ENCODE results near the gene BACH2. TPM values are rescaled to one million over a fixed set of nuclear protein-coding genes. Genes with fewer than 3 reads are reported as not detected.

BACH2 gene
- total and polyA plus RNA-seq, 2 experiments from 2014 or later = 1.6 to 5.7 TPM

DNA sequence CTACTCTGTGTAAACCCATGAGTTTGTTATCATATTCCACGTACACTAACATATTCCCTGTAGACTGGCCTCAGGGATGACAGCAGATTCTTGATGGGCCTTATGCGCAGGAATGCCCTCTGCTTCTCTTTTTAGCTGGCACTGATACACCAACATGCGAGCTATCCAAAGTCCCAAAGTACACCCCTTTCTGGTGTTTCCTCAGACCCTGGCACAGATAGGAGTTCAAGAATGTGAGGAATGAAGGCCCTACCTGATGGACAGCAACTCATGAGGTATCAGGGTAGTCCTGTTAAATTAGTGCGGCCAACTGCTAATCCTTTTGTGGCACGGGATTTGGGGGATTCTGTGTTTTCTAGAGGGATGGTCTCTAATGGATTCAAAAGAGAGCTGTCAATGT lies 93.0 kb downstream of the BACH2 start:
- H3K4me2 ChIP-seq = no peak overlapping the region
- no peak for TF ChIP-seq STAT1 (IDR thresholded peaks at IDR 0.05; ENCODE audit: unreplicated experiment)
- TF ChIP-seq NANOG (IDR thresholded peaks at IDR 0.05; ENCODE audit: borderline replicate concordance) = no peak
- TF ChIP-seq ZNF114 (CRISPR knock-in tag; IDR thresholded peaks at IDR 0.05) = no peak
- TF ChIP-seq, protein P1, sequence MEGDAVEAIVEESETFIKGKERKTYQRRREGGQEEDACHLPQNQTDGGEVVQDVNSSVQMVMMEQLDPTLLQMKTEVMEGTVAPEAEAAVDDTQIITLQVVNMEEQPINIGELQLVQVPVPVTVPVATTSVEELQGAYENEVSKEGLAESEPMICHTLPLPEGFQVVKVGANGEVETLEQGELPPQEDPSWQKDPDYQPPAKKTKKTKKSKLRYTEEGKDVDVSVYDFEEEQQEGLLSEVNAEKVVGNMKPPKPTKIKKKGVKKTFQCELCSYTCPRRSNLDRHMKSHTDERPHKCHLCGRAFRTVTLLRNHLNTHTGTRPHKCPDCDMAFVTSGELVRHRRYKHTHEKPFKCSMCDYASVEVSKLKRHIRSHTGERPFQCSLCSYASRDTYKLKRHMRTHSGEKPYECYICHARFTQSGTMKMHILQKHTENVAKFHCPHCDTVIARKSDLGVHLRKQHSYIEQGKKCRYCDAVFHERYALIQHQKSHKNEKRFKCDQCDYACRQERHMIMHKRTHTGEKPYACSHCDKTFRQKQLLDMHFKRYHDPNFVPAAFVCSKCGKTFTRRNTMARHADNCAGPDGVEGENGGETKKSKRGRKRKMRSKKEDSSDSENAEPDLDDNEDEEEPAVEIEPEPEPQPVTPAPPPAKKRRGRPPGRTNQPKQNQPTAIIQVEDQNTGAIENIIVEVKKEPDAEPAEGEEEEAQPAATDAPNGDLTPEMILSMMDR (conservative IDR thresholded peaks at IDR 0.05; ENCODE audit: low read depth in 2 of 2) = no peak
- TF ChIP-seq JUNB (IDR thresholded peaks at IDR 0.05; ENCODE audit: unreplicated experiment) = no peak
- peaks cover 3% of the 10 kb centered on the region; the same call in 2 of the 3 replicates for H3K36me3 Mint-ChIP-seq (ENCODE audit: low read depth)
- no peaks in the 10 kb centered on the region for H3K27me3 ChIP-seq (ENCODE audit: insufficient read depth)
- no peaks in the 10 kb centered on the region for H3K4me1 Mint-ChIP-seq
- no peaks in the 10 kb centered on the region for H3K27me3 Mint-ChIP-seq (ENCODE audit: insufficient read depth, low read depth, poor library complexity)
- H3F3A ChIP-seq (replicated peaks; ENCODE audit: low read depth) = no peaks in the 10 kb centered on the region
- H4K20me1 ChIP-seq (replicated peaks; ENCODE audit: insufficient read depth) = no peaks in the 10 kb centered on the region
- H3K9me3 Mint-ChIP-seq = peaks cover 5% of the 10 kb centered on the region
- H3K4me3 Mint-ChIP-seq = no peak overlapping the region
- no peak overlapping the region for H2AFZ ChIP-seq
- DNase-seq (ENCODE audit: low spot score) (no peak), ATAC-seq (no peak)
- H3K36me3 ChIP-seq (ENCODE audit: insufficient read depth) = no peaks in the 10 kb centered on the region
- H3K79me2 ChIP-seq (replicated peaks; ENCODE audit: insufficient read depth) = no peaks in the 10 kb centered on the region
- H3K27ac Mint-ChIP-seq = no peak overlapping the region
- H3K27ac ChIP-seq (ENCODE audit: low read depth) = no peak overlapping the region
- H3K4me3 ChIP-seq = no peak overlapping the region
- H3K4me1 ChIP-seq (ENCODE audit: insufficient read depth) = no peaks in the 10 kb centered on the region
- no peaks in the 10 kb centered on the region; the same call in 1 of the 2 replicates for H3K9me2 ChIP-seq (ENCODE audit: insufficient read depth)

DNA sequence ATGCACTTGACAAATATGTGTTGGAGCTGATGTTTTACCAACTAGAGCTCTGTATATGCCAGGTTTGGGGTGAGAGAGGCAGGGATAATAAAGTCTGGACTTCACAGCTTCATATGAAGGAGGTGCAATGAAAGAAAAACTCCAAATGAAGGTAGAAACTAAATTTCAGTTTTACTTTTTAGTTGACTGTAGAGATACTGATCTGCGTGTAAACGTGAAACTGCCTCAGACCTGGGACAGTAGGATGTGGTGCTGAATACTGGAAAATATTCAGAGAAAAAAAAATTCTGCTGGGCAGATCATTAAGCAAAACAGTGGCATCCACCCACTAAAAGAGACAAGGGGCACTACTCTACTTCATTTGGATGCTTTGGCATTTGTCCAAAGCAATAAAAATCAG lies 94.5 kb downstream of the BACH2 start:
- Mint-ChIP-seq H3K9me3 (peaks cover 20% of the 10 kb centered on the region), H3K27ac (no peak overlapping the region), H3K36me3 (ENCODE audit: low read depth) (peaks cover 18% of the 10 kb centered on the region), H3K4me1 (no peaks in the 10 kb centered on the region), H3K4me3 (no peak overlapping the region), H3K27me3 (ENCODE audit: insufficient read depth, low read depth, poor library complexity) (no peaks in the 10 kb centered on the region)
- H3K9me2 ChIP-seq (ENCODE audit: insufficient read depth) = no peaks in the 10 kb centered on the region; the same call in 1 of the 2 replicates
- no peaks in the 10 kb centered on the region for H3K79me2 ChIP-seq (replicated peaks; ENCODE audit: insufficient read depth)
- H4K20me1 ChIP-seq (replicated peaks; ENCODE audit: insufficient read depth) = no peaks in the 10 kb centered on the region
- DNase-seq (ENCODE audit: low spot score) (no peak), ATAC-seq (no peak)
- H3K27ac ChIP-seq (ENCODE audit: low read depth) = no peak overlapping the region
- no peak overlapping the region for H3K4me2 ChIP-seq
- no peaks in the 10 kb centered on the region for H3K36me3 ChIP-seq (ENCODE audit: insufficient read depth)
- H3F3A ChIP-seq (replicated peaks; ENCODE audit: low read depth) = no peaks in the 10 kb centered on the region
- no peaks in the 10 kb centered on the region for H3K4me1 ChIP-seq (ENCODE audit: insufficient read depth)
- no peak overlapping the region for H3K4me3 ChIP-seq
- no peaks in the 10 kb centered on the region for H3K27me3 ChIP-seq (ENCODE audit: insufficient read depth)
- H2AFZ ChIP-seq = no peak overlapping the region
- TF ChIP-seq, protein P2, sequence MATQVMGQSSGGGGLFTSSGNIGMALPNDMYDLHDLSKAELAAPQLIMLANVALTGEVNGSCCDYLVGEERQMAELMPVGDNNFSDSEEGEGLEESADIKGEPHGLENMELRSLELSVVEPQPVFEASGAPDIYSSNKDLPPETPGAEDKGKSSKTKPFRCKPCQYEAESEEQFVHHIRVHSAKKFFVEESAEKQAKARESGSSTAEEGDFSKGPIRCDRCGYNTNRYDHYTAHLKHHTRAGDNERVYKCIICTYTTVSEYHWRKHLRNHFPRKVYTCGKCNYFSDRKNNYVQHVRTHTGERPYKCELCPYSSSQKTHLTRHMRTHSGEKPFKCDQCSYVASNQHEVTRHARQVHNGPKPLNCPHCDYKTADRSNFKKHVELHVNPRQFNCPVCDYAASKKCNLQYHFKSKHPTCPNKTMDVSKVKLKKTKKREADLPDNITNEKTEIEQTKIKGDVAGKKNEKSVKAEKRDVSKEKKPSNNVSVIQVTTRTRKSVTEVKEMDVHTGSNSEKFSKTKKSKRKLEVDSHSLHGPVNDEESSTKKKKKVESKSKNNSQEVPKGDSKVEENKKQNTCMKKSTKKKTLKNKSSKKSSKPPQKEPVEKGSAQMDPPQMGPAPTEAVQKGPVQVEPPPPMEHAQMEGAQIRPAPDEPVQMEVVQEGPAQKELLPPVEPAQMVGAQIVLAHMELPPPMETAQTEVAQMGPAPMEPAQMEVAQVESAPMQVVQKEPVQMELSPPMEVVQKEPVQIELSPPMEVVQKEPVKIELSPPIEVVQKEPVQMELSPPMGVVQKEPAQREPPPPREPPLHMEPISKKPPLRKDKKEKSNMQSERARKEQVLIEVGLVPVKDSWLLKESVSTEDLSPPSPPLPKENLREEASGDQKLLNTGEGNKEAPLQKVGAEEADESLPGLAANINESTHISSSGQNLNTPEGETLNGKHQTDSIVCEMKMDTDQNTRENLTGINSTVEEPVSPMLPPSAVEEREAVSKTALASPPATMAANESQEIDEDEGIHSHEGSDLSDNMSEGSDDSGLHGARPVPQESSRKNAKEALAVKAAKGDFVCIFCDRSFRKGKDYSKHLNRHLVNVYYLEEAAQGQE (IDR thresholded peaks at IDR 0.05; ENCODE audit: unreplicated experiment) = no peak
- TF ChIP-seq ZNF114 (CRISPR knock-in tag; IDR thresholded peaks at IDR 0.05) = no peak
- TF ChIP-seq, protein P3, sequence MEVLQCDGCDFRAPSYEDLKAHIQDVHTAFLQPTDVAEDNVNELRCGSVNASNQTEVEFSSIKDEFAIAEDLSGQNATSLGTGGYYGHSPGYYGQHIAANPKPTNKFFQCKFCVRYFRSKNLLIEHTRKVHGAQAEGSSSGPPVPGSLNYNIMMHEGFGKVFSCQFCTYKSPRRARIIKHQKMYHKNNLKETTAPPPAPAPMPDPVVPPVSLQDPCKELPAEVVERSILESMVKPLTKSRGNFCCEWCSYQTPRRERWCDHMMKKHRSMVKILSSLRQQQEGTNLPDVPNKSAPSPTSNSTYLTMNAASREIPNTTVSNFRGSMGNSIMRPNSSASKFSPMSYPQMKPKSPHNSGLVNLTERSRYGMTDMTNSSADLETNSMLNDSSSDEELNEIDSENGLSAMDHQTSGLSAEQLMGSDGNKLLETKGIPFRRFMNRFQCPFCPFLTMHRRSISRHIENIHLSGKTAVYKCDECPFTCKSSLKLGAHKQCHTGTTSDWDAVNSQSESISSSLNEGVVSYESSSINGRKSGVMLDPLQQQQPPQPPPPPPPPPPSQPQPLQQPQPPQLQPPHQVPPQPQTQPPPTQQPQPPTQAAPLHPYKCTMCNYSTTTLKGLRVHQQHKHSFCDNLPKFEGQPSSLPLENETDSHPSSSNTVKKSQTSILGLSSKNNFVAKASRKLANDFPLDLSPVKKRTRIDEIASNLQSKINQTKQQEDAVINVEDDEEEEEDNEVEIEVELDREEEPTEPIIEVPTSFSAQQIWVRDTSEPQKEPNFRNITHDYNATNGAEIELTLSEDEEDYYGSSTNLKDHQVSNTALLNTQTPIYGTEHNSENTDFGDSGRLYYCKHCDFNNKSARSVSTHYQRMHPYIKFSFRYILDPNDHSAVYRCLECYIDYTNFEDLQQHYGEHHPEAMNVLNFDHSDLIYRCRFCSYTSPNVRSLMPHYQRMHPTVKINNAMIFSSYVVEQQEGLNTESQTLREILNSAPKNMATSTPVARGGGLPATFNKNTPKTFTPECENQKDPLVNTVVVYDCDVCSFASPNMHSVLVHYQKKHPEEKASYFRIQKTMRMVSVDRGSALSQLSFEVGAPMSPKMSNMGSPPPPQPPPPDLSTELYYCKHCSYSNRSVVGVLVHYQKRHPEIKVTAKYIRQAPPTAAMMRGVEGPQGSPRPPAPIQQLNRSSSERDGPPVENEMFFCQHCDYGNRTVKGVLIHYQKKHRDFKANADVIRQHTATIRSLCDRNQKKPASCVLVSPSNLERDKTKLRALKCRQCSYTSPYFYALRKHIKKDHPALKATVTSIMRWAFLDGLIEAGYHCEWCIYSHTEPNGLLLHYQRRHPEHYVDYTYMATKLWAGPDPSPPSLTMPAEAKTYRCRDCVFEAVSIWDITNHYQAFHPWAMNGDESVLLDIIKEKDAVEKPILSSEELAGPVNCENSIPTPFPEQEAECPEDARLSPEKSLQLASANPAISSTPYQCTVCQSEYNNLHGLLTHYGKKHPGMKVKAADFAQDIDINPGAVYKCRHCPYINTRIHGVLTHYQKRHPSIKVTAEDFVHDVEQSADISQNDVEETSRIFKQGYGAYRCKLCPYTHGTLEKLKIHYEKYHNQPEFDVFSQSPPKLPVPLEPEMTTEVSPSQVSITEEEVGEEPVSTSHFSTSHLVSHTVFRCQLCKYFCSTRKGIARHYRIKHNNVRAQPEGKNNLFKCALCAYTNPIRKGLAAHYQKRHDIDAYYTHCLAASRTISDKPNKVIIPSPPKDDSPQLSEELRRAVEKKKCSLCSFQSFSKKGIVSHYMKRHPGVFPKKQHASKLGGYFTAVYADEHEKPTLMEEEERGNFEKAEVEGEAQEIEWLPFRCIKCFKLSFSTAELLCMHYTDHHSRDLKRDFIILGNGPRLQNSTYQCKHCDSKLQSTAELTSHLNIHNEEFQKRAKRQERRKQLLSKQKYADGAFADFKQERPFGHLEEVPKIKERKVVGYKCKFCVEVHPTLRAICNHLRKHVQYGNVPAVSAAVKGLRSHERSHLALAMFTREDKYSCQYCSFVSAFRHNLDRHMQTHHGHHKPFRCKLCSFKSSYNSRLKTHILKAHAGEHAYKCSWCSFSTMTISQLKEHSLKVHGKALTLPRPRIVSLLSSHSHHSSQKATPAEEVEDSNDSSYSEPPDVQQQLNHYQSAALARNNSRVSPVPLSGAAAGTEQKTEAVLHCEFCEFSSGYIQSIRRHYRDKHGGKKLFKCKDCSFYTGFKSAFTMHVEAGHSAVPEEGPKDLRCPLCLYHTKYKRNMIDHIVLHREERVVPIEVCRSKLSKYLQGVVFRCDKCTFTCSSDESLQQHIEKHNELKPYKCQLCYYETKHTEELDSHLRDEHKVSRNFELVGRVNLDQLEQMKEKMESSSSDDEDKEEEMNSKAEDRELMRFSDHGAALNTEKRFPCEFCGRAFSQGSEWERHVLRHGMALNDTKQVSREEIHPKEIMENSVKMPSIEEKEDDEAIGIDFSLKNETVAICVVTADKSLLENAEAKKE (CRISPR knock-in tag; IDR thresholded peaks at IDR 0.05) = no peak

Measured in GM23338 (cell line).